Testis (tissue), 2 donors: ENCODE results near the gene TRIM3.

ENCODE experiments used
- POLR2A ChIP-seq: fragments of 450-650 bp; IDR thresholded peaks from one replicate; pipeline ENCODE4 v1.6.1; 2017; ENCODE audit warnings: antibody characterized with exemption, mild to moderate bottlenecking, moderate library complexity
- TF ChIP-seq, protein P1 (sequence below), 3 experiments: fragments of 450-650 bp in 2 of 3; fragments of 200-600 bp in 1 of 3; sonication (generic) in 1 of 3; IDR thresholded peaks; one replicate each; pipeline ENCODE4 v1.5.1; 2016 to 2019; ENCODE audit warnings: antibody characterized with exemption in 3 of 3, mild to moderate bottlenecking in 2 of 3, moderate library complexity in 1 of 3

DNA sequence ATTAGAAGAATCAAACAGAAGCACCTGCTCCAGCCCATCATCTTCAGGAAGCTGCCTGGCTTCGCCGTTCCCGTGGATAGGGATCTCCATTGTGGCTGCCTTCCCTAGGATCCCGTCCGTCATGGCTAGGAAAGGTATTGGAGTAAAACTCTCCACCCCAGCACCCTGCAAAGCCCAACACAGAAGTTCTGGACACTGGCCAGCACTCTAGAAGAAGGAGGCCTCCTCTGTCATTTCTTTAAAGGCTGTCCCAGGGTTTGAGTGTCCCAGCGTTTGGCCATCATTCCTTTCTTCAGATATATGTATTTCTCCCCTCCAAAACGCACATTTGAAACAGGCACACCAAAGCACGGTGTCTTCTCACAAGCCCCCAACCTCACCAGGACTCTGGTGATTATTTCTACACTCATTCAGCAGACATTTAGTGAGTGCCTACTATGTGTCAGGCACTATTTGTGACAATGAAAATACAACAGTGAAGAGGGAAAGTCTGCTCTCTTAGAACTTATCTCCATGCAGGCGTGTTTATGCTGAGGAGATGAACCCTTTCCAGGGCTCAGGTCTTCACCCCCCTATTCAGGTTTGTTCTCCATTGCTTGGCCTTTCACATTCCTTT, 6.7 kb upstream of the TRIM3 start:
- TF ChIP-seq, protein P1, sequence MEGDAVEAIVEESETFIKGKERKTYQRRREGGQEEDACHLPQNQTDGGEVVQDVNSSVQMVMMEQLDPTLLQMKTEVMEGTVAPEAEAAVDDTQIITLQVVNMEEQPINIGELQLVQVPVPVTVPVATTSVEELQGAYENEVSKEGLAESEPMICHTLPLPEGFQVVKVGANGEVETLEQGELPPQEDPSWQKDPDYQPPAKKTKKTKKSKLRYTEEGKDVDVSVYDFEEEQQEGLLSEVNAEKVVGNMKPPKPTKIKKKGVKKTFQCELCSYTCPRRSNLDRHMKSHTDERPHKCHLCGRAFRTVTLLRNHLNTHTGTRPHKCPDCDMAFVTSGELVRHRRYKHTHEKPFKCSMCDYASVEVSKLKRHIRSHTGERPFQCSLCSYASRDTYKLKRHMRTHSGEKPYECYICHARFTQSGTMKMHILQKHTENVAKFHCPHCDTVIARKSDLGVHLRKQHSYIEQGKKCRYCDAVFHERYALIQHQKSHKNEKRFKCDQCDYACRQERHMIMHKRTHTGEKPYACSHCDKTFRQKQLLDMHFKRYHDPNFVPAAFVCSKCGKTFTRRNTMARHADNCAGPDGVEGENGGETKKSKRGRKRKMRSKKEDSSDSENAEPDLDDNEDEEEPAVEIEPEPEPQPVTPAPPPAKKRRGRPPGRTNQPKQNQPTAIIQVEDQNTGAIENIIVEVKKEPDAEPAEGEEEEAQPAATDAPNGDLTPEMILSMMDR (IDR thresholded peaks at IDR 0.05), result no peak
- no peak for TF ChIP-seq POLR2A
